Mesenchymal stem cell (in vitro differentiated cells and primary cell): ENCODE measurements around the gene HS3ST4.

Experiments
- DNase-seq: peaks from one replicate; pipeline ENCODE4 v3.0.0-alpha.2; 2013
- H2AFZ ChIP-seq: one replicate; pipeline ENCODE4 v1.6.1; 2013; ENCODE audit warnings: low read depth, mild to moderate bottlenecking, control low read depth, inconsistent platforms, low read length, moderate library complexity
- H2AK5ac ChIP-seq: 2 replicates; pipeline ENCODE4 v1.6.1; 2013; ENCODE audit warnings: low read length, moderate library complexity, mild to moderate bottlenecking, inconsistent platforms; ENCODE audit not compliant: severe bottlenecking
- H2BK120ac ChIP-seq: one replicate; pipeline ENCODE4 v1.6.1; 2013; ENCODE audit warnings: low read depth, mild to moderate bottlenecking, inconsistent platforms, low read length, moderate library complexity
- H2BK12ac ChIP-seq, 2 experiments: one replicate each; pipeline ENCODE4 v1.6.1; 2013; ENCODE audit warnings: inconsistent platforms in 2 of 2, low read length in 2 of 2, mild to moderate bottlenecking in 2 of 2, moderate library complexity in 2 of 2, control low read depth in 1 of 2
- H2BK15ac ChIP-seq: one replicate; pipeline ENCODE4 v1.6.1; 2013; ENCODE audit warnings: mild to moderate bottlenecking, low read depth, inconsistent platforms; ENCODE audit not compliant: poor library complexity, severe bottlenecking
- H2BK5ac ChIP-seq: 2 replicates; pipeline ENCODE4 v1.6.1; 2013; ENCODE audit warnings: low read depth, mild to moderate bottlenecking, low read length, control low read depth, inconsistent platforms; ENCODE audit not compliant: poor library complexity, severe bottlenecking
- H3K14ac ChIP-seq, 2 experiments: one replicate each; pipeline ENCODE4 v1.6.1; 2013; ENCODE audit warnings: inconsistent platforms in 2 of 2, low read length in 2 of 2, control low read depth in 1 of 2, mild to moderate bottlenecking in 1 of 2, moderate library complexity in 1 of 2
- H3K18ac ChIP-seq, 2 experiments: one replicate each; pipeline ENCODE4 v1.6.1; 2013; ENCODE audit warnings: inconsistent platforms in 2 of 2, low read length in 2 of 2, control low read depth in 1 of 2, low read depth in 1 of 2, mild to moderate bottlenecking in 1 of 2
- H3K23ac ChIP-seq, 2 experiments: one replicate each; pipeline ENCODE4 v1.6.1; 2013; ENCODE audit warnings: inconsistent platforms in 2 of 2, low read length in 2 of 2, mild to moderate bottlenecking in 2 of 2, moderate library complexity in 2 of 2, control low read depth in 1 of 2
- H3K27ac ChIP-seq: 2 replicates; pipeline ENCODE4 v1.5.1; 2013; ENCODE audit warnings: mild to moderate bottlenecking, moderate library complexity, low read length, control low read depth, inconsistent platforms; ENCODE audit not compliant: poor library complexity, severe bottlenecking
- H3K27me3 ChIP-seq, 2 experiments: 2 replicates each; pipeline versions ENCODE4 v1.6.1 to v1.7.0; 2013; ENCODE audit warnings: low read length in 2 of 2, mild to moderate bottlenecking in 2 of 2, moderate library complexity in 2 of 2, control low read depth in 1 of 2, inconsistent platforms in 1 of 2; ENCODE audit not compliant: control insufficient read depth in 1 of 2, insufficient read depth in 1 of 2
- H3K36me3 ChIP-seq, 2 experiments: 2 replicates each; pipeline versions ENCODE4 v1.6.1 to v1.7.0; 2013; ENCODE audit warnings: low read length in 2 of 2, control low read depth in 1 of 2, inconsistent platforms in 1 of 2, low read depth in 1 of 2, mild to moderate bottlenecking in 1 of 2; ENCODE audit not compliant: insufficient read depth in 2 of 2, control insufficient read depth in 1 of 2
- H3K4ac ChIP-seq, 2 experiments: one replicate each; pipeline ENCODE4 v1.6.1; 2013; ENCODE audit warnings: inconsistent platforms in 2 of 2, low read length in 2 of 2, mild to moderate bottlenecking in 2 of 2, moderate library complexity in 2 of 2, control low read depth in 1 of 2, low read depth in 1 of 2
- H3K4me1 ChIP-seq: 2 replicates; pipeline ENCODE4 v1.6.1; 2013; ENCODE audit warnings: low read depth, low read length, control low read depth; ENCODE audit not compliant: control insufficient read depth, insufficient read depth
- H3K4me2 ChIP-seq: 2 replicates; pipeline ENCODE4 v1.6.1; 2013; ENCODE audit warnings: low read length, mild to moderate bottlenecking, inconsistent platforms; ENCODE audit not compliant: poor library complexity, severe bottlenecking
- H3K4me3 ChIP-seq, 2 experiments: 2 replicates each; pipeline versions ENCODE4 v1.5.1 to v1.7.0; 2013; ENCODE audit warnings: low read length in 2 of 2, mild to moderate bottlenecking in 2 of 2, control low read depth in 1 of 2, low read depth in 1 of 2; ENCODE audit not compliant: insufficient read depth in 1 of 2
- H3K79me1 ChIP-seq: replicated peaks from 2 replicates; pipeline ENCODE4 v1.6.1; 2013; ENCODE audit warnings: mild to moderate bottlenecking, control low read depth, low read length, inconsistent platforms; ENCODE audit not compliant: poor library complexity, severe bottlenecking
- H3K9ac ChIP-seq: 2 replicates; pipeline ENCODE4 v1.7.0; 2013; ENCODE audit warnings: mild to moderate bottlenecking, low read length, moderate library complexity
- H3K9me3 ChIP-seq: 2 replicates; pipeline ENCODE4 v1.7.0; 2013; ENCODE audit warnings: mild to moderate bottlenecking, low read length; ENCODE audit not compliant: control insufficient read depth
- H4K8ac ChIP-seq: one replicate; pipeline ENCODE4 v1.6.1; 2013; ENCODE audit warnings: inconsistent platforms, mild to moderate bottlenecking, low read length, moderate library complexity
- H4K91ac ChIP-seq: one replicate; pipeline ENCODE4 v1.6.1; 2013; ENCODE audit warnings: mild to moderate bottlenecking, low read length, inconsistent platforms
- WGBS: methylation state at CpG from one replicate; pipeline ENCODE4 v1.1.7; 2013; ENCODE audit warnings: mixed read lengths; 5-methylcytosine and 5-hydroxymethylcytosine counted together

HS3ST4 gene

DNA sequence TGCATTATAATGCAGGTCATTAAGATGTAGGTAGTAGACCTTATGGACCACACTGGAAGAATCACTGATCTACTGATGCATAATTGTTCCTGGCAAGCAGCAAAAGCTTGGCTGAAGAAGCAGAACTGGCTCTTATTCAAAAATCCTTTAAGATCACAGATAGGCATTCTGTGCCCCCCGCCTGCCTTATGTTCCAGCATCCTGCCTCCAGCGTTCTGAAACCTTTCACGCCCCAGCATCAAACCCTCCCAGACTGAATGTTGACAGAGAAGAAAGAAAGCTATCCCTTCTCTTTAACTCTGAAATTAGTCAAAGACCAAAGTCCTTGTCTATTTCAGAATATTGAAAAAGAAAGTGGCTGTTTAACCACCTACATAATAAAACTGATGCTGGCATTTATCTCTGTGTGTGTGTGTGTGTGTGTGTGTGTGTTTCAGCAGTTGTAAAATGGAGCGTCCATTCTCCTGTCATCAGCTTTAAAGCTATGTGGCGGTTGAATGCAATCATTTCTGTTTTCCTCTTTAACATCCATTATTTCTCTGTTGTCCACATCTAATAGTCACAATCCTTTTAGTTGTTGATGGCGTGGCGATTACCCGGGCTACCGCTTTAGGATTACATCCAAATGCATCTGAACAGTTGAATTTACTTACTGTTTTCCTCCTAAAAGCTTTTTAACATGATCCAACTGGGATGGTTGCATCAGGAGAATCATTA, 350.4 kb downstream of the HS3ST4 start:
- no peak for DNase-seq
- Histone ChIP-seq H2BK12ac (no peak overlapping the region), H3K27me3 (no peaks in the 10 kb centered on the region), H3K14ac (no peak overlapping the region), H4K91ac (no peak overlapping the region), H3K4me3 (no peak overlapping the region), H2BK120ac (no peak overlapping the region), H2AK5ac (no peak overlapping the region), H2BK5ac (no peak overlapping the region), H3K4me1 (no peaks in the 10 kb centered on the region), H3K36me3 (no peaks in the 10 kb centered on the region), H3K9ac (no peak overlapping the region), H3K27ac (no peak overlapping the region), H2AFZ (no peak overlapping the region), H3K4ac (no peak overlapping the region), H2BK15ac (no peak overlapping the region), H3K79me1 (no peaks in the 10 kb centered on the region), H4K8ac (no peak overlapping the region), H3K9me3 (no peaks in the 10 kb centered on the region), H3K23ac (no peak overlapping the region), H3K4me2 (peak overlapping the region; percentile 16), H3K18ac (no peak overlapping the region)
- WGBS: 70% methylated on average over 9 of the region's 9 CpGs

DNA sequence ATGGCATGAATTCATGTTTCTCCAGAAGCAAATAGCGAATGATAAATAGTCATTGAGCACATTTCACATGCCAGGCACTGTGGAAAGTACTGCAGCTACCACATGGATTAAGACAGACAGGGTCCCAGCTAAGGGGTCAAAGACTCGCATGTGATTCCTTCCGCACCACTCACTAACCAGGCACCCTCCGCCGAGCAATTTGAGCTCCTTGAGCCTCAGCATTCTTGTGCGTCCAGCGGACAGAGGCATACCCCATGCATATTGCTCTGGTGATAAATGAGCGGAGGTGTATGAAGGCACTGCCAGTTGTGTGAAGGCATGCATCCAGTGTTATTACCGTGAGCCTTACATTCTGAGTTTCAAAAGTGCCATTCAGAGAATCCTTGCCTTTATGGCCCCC, 358.7 kb downstream of the HS3ST4 start:
- H3K36me3 ChIP-seq: no peaks in the 10 kb centered on the region
- H3K4me3 ChIP-seq: no peak overlapping the region
- H4K91ac ChIP-seq: no peak overlapping the region
- no peaks in the 10 kb centered on the region for H3K79me1 ChIP-seq
- no peak overlapping the region for H2AFZ ChIP-seq
- H2BK120ac ChIP-seq: no peak overlapping the region
- no peaks in the 10 kb centered on the region for H3K4me1 ChIP-seq
- H3K27ac ChIP-seq: no peak overlapping the region
- H3K4me2 ChIP-seq: no peak overlapping the region
- no peak overlapping the region for H2BK5ac ChIP-seq
- H3K23ac ChIP-seq: no peak overlapping the region
- H4K8ac ChIP-seq: no peak overlapping the region
- H3K9ac ChIP-seq: no peak overlapping the region
- H3K4ac ChIP-seq: no peak overlapping the region
- H2AK5ac ChIP-seq: no peak overlapping the region
- no peak overlapping the region for H2BK12ac ChIP-seq
- DNase-seq: no peak
- H3K9me3 ChIP-seq: no peaks in the 10 kb centered on the region
- H3K14ac ChIP-seq: no peak overlapping the region
- WGBS: 60% methylated on average over 8 of the region's 9 CpGs
- no peak overlapping the region for H2BK15ac ChIP-seq
- H3K27me3 ChIP-seq: no peaks in the 10 kb centered on the region
- H3K18ac ChIP-seq: no peak overlapping the region

DNA sequence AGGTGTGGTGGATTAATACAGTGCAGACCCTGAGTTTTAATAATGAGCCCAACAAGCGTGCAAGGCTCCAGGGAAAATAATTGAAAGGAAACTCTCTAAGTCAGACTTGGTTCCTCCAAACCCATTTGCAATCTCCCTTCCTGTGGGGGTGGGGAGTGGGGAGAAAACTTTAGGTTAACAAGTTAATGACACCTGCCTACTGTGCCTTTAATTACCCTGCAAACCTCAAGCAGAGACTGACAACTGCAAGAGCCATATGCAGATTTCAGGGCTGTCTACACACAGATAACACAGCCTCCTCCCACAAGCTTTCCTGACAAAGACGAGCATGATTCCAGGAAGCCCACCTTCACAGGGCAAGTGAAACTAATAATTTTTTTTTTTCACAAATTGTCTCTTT, 359.3 kb downstream of the HS3ST4 start:
- H4K91ac ChIP-seq: no peak overlapping the region
- 0% methylated on average over 1 of the region's 2 CpGs for WGBS
- no peaks in the 10 kb centered on the region for H3K4me1 ChIP-seq
- no peak overlapping the region for H2BK12ac ChIP-seq
- no peak overlapping the region for H3K4me2 ChIP-seq
- no peaks in the 10 kb centered on the region for H3K36me3 ChIP-seq
- DNase-seq: no peak
- H2BK15ac ChIP-seq: no peak overlapping the region
- H4K8ac ChIP-seq: no peak overlapping the region
- H3K4ac ChIP-seq: no peak overlapping the region
- H2AK5ac ChIP-seq: no peak overlapping the region
- H3K9me3 ChIP-seq: no peaks in the 10 kb centered on the region
- no peak overlapping the region for H2BK5ac ChIP-seq
- no peaks in the 10 kb centered on the region for H3K79me1 ChIP-seq
- no peak overlapping the region for H2BK120ac ChIP-seq
- no peak overlapping the region for H3K4me3 ChIP-seq
- no peak overlapping the region for H2AFZ ChIP-seq
- H3K27ac ChIP-seq: no peak overlapping the region
- H3K14ac ChIP-seq: no peak overlapping the region
- H3K23ac ChIP-seq: no peak overlapping the region
- no peak overlapping the region for H3K9ac ChIP-seq
- H3K18ac ChIP-seq: no peak overlapping the region
- H3K27me3 ChIP-seq: no peaks in the 10 kb centered on the region

DNA sequence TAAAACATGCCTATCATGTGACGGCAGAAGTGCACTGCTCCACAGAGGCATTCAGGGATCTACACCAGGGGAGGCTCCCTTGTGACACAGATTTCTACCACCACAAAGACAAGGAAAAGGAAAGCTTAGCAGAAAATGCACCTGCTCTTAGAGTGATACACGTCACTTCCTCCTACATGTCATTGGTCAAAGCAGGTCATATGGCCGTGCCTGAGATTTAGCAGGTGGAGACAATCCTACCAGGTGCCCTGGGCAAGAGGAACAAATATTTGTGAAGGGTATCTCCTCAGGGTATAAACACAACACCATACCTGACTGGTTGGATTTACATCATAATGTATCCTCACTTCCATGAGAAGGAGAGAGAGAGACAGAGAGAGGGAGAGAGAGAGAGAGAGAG, 362.1 kb downstream of the HS3ST4 start:
- Histone ChIP-seq H3K27ac (no peak overlapping the region), H2BK5ac (no peak overlapping the region), H2BK12ac (no peak overlapping the region), H2BK15ac (no peak overlapping the region), H3K4me1 (no peaks in the 10 kb centered on the region), H3K14ac (no peak overlapping the region), H4K8ac (no peak overlapping the region), H3K18ac (no peak overlapping the region), H3K4me2 (no peak overlapping the region), H2AFZ (no peak overlapping the region), H4K91ac (no peak overlapping the region), H2AK5ac (no peak overlapping the region), H3K79me1 (no peaks in the 10 kb centered on the region), H3K4ac (no peak overlapping the region), H3K9ac (no peak overlapping the region), H3K4me3 (no peak overlapping the region), H3K23ac (no peak overlapping the region), H3K36me3 (no peaks in the 10 kb centered on the region), H2BK120ac (no peak overlapping the region), H3K9me3 (peaks cover 2% of the 10 kb centered on the region), H3K27me3 (no peaks in the 10 kb centered on the region)
- 97% methylated on average over 1 of the region's 3 CpGs for WGBS
- DNase-seq: no peak
